GM19452 (cell line): Measurements from ENCODE around the gene MAP1LC3C.
"Not testable (repeated sequence)": the region's sequence is repeated elsewhere in the genome, so short reads cannot be mapped to it uniquely, and the experiment has no call there.

ENCODE experiments used
- ATAC-seq: cut with Tn5 transposase; IDR thresholded peaks from one replicate; pipeline ENCODE4 v1.9.1; 2021; ENCODE audit not compliant: unreplicated experiment

Gene MAP1LC3C

GRCh38 chr1:241994171-241994570 is 4.7 kb downstream of the MAP1LC3C start:
- no peak for ATAC-seq

- no peak for ATAC-seq
Observed at GRCh38 chr1:241992734-241993133, 6.2 kb downstream of the MAP1LC3C start.

GRCh38 chr1:241990040-241990439 is 8.9 kb downstream of the MAP1LC3C start:
- ATAC-seq = no peak

- ATAC-seq = not testable (repeated sequence)
Observed at GRCh38 chr1:241988389-241988930, 10.4 kb downstream of the MAP1LC3C start.

- peak; percentile 54 for ATAC-seq
Observed at GRCh38 chr1:241985787-241986186, 13.1 kb downstream of the MAP1LC3C start.

- ATAC-seq = no peak
Observed at GRCh38 chr1:241979926-241980325, 19.0 kb downstream of the MAP1LC3C start.

GRCh38 chr1:241979071-241979470 is 19.8 kb downstream of the MAP1LC3C start:
- no peak for ATAC-seq

GRCh38 chr1:241976229-241976628 is 22.7 kb downstream of the MAP1LC3C start:
- no peak for ATAC-seq

- no peak for ATAC-seq
Observed at GRCh38 chr1:241972703-241973369, 26.1 kb downstream of the MAP1LC3C start.

GRCh38 chr1:241968611-241969010 is 30.3 kb downstream of the MAP1LC3C start:
- no peak for ATAC-seq

- ATAC-seq = no peak
Observed at GRCh38 chr1:241964550-241965282, 34.2 kb downstream of the MAP1LC3C start.

GRCh38 chr1:241963722-241964121 is 35.2 kb downstream of the MAP1LC3C start:
- no peak for ATAC-seq

- no peak for ATAC-seq
Observed at GRCh38 chr1:241962153-241962552, 36.7 kb downstream of the MAP1LC3C start.

- ATAC-seq = no peak
Observed at GRCh38 chr1:241957692-241958494, 41.0 kb downstream of the MAP1LC3C start, which contains the start of gene BECN2. TSS of gene BECN2 (plus strand) at chr1:241957767. CDS start at chr1:241957767, 0 bp downstream.

- no peak for ATAC-seq
Observed at GRCh38 chr1:241950390-241950789, 48.5 kb downstream of the MAP1LC3C start.

GRCh38 chr1:241947354-241947753 is 51.5 kb downstream of the MAP1LC3C start:
- no peak for ATAC-seq
